H4 (cell line): ENCODE results near the gene TEX261. TPM values are rescaled to one million over a fixed set of nuclear protein-coding genes. Genes with fewer than 3 reads are reported as not detected.
"Not testable (repeated sequence)": the region's sequence is repeated elsewhere in the genome, so short reads cannot be mapped to it uniquely, and the experiment has no call there.

ENCODE experiments used
- DNase-seq: peaks from one replicate; pipeline ENCODE4 v3.0.0-alpha.2; 2015; ENCODE audit warnings: low spot score
- total RNA-seq: library from RNA; depleted of rRNA; stranded (reverse); fragments of >200 nt; shearing (Covaris generic); gene quantifications from 2 replicates; pipeline ENCODE4 v1.2.3, GENCODE V29; 2014; rRNA removed

The TEX261 gene
- total RNA-seq: 45.2 and 51.0 TPM in 2 replicates

DNA sequence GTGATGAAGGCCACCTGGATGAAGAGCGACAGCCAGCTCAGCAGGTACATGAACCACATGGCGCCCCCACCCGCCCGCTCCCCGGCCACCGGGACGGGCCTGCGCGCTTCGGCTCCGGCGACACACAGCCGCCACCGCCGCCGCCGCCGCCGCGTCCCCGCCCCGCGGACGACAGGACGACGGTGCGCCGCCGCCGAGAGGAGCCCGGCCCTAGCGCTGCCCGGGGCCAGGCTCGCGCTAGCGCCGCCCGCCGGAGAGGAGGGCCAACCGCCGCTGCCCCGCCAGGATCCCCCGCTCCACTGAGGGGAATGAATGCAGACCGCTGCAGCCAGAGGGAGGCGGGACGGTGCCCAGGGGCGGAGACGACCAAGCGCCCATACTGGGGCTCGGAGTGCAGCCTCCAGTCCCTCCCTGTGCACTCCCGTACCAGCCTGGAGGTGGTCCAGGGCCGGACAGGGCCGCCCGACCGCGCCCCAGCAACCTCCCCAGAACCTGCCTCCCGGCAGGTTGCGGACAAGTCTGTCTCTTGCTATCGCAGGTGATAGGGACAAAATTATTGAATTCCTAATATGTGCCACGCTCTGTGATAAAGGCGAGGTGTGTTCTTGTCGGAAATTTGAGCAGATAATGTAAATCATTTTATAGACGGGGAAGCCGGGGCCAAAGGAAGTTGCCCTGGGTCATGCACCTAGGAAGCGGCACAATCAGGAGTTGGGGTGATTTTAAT is at the start of gene TEX261:
Gene TEX261, minus strand, starts transcription at position 175 of the 727 bp plus-strand sequence. Its CDS starts 116 bp downstream, at position 59.
- peak; percentile 79 for DNase-seq

DNA sequence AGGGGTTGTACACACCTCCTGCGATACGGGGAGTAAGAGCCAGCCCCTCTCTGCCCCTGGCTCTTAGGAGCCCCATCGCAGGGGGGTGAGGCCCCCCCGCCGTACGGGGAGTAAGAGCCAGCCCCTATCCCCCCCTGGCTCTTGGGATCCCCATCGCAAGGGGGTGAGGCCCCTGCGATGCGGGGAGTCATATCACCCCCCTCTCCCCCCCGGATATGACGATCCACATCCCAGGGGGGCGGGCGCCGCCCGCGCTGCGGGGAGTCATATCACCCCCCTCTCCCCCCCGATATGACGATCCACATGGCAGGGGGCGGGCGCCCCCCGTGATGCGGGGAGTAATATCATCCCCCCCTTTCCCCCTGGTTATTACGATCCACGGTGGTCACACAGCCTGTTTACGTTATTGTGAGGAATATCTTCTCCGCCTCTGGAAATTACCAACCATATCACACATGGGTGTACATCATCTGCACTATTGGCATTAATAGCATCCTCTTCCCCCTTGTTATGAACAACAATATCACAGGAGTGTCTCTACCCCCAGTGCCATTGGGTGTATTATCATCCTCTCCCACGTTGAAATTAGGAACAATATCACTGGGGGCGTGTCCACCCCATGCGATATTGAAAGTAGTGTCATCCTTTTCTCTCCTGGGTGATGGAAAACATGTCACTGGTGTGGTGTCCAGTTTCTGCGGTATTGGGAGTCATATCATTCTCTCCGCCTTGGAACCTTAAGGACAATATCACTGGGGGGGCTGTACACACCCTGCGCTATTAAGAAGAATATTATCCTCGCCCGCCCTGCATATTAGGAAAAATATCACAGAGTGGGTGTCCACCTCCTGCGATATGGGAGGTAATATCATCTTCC is 49.1 kb upstream of the TEX261 start:
- no peak for DNase-seq

DNA sequence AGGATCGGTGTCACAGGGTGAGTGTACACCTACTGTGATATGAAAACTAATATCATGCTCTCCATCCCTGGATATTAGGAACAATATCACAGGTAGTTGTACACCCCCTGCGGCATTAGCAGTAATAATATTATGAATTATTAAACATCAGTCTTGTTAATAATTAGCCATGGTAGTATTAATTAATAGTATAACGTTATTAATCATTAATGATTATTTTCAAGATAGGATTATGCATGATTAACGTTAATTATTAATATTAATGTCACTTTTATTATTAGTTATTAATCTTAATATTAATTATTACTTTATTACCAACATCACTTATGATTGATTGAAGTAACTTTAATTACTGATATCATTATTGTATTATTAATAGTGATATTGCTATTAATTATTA is 47.6 kb upstream of the TEX261 start:
- no peak for DNase-seq

DNA sequence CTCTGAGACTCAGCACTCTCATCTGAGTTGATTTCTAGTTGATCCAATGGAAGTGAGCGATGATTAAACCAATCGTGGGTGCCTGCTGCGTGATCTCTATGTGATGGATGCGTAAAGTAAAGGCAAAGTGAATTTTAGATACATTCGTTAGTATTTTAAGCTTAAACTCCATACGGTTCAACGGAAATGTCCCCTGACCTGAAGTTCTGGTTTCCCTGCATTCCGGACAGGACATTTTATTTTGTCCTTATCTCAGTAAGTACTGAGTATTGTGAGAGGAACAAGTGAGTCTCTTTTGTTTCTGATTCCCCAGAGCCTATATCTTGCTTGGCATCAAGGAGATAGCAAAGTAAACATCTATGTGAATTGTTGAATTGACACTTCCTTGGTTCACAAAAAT is 41.6 kb upstream of the TEX261 start:
- not testable (repeated sequence) for DNase-seq

DNA sequence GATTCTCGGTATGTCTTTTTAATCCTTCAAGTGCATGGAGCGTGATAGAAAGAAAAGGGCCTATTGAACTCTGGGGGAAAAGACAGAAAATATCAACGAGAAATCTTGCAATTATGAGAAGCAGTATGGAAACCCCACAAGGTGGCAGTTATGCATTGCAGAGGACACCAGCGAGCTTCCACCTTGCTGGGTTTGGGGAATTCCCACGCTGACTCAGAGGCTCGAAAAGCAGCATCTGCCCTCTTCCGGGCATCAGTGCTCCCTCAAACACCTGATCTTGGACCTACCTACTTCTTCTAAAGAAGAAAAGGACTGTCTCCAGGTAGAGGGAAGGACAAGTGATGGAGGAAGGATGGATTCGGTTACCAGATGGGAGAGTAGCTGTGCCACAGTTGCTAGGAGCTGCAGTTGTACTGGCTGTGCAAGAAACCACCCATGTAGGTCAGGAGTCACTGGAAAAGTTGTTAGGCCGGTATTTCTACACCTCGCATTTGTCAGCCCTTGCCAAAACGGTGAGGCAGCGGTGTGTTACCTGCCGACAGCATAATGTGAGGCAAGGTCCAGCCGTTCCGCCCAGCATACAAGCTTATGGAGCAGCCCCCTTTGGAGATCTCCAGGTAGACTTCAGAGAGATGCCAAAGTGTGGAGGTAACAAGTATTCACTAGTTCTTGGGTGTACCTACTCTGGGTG is 29.0 kb upstream of the TEX261 start:
- not testable (repeated sequence) for DNase-seq

DNA sequence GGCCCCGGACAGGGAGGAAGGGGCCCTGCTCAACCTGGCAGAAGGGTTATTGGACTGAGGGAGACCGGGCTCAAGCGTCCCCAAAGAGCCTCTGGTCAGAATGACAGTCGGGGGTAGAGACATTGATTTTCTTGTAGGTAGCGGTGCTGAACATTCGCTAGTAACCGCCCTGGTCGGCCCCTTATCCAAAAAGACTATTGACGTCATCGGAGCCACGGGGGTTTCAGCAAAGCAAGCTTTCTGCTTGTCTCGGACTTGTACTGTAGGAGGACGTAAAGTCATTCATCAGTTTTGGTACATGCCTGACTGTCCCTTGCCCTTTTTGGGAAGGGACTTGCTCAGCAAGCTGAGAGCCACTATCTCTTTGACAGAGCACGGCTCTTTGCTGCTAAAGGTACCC is 26.7 kb upstream of the TEX261 start:
- not testable (repeated sequence) for DNase-seq

DNA sequence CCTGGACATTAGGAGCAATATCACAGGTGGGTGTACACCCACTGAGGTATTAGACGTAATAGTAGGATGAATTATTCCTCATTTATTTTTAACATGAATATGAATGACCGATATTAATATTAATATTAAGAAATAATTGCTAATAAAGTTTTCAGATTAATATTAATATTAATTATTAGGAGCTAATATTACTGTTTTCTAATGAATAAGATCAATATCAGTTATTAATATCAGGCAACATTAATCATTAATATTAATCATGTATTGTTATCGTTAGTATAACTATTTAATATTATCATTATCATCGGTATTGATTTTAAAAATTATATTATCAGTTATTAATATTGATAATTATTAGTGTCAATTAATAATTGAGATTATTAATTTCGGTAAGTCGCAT is 25.3 kb upstream of the TEX261 start:
- not testable (repeated sequence) for DNase-seq

DNA sequence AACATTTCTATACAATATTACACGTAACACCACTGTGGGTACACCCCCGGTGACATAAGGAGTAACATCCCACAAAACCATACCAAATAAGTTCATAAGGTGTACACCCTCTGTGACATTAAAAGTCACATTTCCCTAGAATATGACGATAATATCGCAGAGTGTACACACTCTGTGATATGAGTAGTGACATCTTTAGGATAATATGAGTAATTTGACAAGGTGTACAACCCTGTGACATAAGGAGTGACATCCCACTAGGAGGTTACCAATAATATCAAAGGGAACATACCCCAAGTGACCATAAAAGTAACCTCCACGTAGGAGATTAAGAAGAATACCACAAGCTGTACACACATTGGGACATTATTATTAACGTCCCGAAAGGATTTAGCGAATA is 24.0 kb upstream of the TEX261 start:
- no peak for DNase-seq

DNA sequence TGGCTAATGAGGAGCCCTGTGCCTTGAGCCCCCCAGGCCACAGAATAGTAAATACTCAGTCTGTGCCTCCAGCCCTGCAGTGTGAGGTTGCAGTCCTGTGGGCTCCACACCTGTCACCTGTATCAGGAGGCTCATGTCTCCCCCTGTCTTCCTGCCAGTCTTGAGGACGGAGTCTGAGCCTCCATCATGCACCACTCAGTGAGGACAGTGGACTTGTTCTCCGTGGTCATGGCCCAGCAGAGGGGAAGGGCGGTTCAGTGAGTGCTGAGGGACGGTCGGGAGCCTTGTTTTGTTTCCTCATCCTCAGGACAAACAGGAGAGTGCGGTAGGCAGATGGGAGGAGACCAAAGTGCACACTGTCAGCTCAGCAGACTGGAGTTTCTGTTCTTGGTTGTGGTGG is 17.1 kb upstream of the TEX261 start:
- not testable (repeated sequence) for DNase-seq

DNA sequence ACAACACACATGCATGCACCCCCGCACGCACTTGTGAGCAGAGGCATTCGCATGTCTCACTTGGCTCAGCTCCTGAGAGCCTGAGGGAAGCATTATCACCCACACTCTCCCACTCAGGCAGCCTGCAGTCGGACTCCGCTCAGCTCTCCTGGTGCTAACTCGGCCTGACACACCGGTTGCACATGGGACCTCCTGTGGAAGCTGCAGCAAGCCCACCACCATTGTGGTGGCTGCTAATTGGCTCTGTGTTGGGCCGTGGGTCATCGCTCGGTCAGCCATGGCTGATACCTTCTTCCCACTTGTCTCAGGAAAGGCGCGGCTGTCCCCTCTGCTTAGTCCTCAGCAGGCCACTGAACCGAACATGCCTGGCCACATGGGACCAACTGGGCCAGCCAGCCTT is 13.7 kb upstream of the TEX261 start:
- DNase-seq: no peak

DNA sequence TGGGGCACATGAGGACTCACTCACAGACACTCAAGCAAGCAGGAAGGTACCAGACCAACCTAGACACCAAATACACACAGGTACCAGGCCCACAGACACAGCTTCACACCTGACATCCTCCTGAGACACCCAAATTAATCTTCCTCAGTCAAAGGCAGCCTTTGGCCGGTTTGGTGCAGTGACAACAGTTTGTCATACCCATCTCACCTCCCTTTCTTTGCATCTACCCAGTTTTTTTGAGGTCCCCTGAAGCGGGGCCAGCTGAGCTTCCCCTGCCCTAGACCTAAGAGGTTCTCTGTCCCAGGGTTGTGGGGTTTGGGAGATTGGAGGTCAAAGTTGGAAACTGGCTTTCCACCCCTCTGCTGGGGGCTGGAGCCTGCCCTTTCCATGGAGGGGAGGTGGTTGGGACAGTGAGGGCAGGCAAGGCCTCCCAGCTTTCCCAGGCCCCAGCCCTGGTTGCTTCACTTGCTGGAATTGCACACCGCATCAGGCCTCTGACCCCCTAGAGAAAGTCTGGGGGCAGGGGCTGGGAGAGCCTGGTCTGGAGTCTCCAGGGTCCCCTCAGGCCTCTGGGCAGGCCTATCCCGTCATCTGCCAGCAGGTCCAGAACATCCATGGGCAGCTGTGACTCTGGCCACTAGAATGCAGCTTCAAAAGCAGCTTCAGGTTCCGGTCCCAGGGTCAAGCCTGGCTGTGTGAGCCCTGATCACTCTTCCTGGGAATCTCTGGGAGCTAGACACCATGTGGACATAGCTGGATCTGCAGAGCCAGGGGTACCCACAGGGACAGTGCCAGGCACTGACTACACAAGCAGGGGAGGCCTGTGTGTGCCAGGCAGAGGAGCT is 12.5 kb upstream of the TEX261 start:
- no peak for DNase-seq

DNA sequence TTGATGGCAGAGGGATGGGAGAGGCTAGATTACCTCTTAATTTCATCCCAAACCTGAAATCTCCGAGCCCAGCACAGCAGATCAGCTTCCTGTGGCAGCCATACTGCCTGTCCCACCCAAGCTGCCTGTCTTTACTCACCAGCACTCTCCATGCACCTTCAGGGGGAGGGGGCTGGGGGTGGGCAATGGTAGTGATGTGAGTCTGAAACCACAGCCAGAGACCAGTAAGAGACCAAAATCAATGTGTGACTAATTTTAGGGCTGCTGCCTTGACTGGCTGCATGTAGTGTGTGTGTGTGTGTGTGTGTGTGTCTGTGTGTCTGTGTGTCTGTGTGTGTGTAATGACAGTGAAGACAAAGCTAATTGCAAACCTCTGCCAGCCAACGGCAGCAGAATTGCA is 11.7 kb upstream of the TEX261 start:
- DNase-seq: no peak

DNA sequence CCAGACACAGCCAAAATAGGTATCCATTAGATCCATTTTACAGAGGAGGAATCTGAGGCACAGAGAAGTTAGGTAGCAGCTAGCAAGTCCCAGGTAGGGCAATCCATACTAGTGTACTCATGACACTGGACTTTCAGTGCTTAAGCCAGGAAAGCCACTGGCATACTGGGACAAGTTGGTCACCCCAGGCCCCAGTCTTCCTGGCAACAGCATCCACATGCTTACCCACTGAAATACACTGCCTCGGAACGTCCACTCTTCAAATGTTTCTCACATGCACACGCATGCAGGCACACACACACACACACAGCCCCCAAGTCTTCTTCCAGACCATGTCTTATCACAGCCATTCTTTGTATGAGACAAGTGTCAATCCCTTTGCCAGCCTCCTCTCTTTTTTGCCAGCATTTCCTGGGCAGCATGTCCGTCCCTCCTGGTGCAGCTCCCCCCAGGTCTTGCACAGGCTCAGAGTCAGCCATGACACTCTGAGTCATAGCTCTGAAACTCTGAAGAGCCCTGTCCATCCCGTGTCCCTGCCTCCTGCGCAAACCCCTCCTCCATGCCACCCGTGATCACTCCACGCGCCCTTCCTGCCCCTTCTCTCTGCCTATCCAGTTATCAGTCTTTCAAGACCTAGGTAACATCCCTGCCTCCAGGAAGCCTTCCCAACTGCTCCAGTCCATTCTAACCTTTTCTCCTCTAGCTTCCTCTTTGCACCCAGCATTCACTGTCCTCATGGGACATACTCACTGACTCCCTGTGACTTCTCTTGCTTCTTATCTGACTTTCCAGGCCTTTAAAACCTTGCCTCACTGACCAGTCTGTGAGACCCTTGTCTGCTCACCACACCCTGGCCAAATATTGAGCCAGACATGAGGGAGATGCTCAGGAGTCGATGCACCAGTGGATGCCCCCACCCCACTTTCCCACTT is 10.9 kb upstream of the TEX261 start:
- DNase-seq: no peak

DNA sequence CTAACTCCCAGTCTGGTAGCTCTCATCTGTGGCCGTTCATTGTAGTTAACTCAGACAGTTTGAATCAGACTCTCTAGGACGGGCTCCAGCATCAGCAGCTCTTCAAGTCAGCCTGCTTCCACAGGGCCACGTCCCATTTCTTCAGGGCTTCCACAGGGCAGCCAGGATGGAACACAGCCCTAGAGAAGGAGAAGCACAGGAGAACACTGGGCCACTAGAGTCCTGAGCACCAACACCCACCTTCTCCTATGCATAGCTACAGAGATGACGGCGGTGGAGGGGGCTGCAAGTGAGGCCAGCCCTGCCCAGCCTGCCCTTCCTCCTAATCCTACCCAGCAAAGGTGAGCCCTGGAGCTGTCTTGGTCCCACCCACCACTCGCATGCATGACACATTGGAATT is 10.2 kb upstream of the TEX261 start:
- DNase-seq: no peak

DNA sequence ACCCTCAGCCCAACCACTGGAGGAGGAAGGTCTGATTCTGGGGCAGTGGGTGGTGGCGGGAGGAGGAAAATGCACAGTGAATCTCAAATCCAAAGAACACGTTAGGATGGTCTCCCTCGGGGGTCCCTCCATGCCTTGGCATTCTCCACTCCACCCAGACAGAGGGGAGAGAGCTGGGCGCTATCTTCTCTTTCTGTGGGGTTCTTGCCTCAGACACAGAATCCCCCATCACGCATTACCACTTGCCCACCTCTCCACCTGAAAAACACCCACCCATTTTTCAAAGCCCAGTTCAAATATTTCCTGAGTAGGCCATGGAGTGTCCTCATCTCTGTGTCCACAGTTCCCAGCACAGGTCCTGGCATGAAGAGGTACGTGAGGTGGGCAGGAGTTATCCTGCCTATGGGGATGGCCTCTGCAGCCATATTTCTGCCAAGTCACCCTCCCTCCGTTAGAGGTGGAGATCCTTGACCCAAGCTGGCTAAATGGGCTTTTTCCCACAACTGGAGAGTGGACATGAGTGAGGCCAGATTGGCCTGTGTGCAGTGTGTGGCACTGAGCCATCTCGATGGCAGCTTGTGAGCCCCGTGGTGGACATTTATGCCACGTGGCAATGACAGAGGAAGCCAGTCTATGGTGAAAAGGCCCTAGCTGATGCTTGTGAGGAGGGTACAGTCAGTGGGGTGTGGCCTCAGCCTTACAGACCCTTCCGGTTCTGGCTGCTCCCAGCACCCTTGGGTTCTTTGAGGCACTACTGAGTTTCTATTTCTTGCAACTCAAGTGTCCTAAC is 9.5 kb upstream of the TEX261 start:
- no peak for DNase-seq

DNA sequence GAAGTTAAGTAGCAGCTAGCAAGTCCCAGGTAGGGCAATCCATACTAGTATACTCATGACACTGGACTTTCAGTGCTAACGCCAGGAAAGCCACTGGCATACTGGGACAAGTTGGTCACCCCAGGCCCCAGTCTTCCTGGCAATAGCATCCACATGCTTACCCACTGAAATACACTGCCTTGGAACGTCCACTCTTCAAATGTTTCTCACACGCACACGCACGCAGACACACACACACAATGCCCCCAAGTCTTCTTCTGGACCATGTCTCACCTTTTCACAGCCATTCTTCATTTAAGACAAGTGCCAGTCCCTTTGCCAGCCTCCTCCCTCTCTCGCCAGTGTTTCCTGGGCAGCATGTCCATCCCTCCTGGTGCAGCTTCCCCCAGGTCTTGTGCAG is 8.7 kb upstream of the TEX261 start:
- DNase-seq: no peak

DNA sequence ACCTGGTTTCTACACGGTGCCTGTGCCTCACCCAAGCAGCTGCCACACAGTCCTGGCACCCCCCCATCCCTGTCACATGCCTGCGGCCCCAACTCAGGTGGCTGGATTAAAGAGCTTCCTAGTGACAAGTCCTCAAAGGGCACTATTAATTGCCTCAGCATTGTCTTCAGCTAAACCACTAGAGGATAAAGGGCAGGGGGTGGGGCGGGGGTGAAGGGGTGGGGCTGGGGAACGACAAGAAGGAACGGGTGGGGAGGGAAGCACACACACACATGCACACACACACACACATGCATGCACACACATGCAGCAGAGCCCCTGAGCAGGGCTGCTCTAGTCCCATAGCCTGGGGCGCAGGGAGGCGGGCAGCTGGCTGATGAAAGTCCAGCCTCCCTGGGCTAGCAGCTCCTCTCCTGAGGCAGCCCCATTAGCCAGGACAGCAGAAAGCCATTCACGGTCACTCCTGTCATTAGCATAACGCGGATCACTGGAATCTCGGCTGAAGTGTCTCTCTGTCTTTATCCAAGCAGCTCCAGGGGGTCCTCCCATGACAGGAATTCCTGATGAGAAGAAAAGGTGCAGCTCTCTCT is 7.4 kb upstream of the TEX261 start:
- DNase-seq: no peak

DNA sequence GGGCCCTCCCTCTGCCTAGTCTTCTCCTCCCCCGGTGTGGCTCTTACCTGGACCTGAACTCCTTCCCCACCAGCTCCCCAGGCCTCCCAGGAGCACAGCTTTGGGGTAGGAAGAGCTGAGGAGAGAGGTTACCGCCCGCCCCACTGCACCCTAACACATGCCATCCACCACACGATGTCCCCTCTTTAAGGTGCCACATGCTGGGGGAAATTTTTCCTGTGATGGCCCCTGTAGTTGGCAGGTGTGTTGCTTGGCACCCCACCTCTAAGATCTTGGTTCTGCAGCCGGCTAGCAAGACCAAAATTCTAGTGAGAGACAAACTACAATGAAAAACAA is 6.9 kb upstream of the TEX261 start:
- DNase-seq: no peak
